Measurements from ENCODE around the gene TMEM214.
"Not testable (repeated sequence)": the region's sequence is repeated elsewhere in the genome, so short reads cannot be mapped to it uniquely, and the experiment has no call there.

Gene TMEM214

GRCh38 chr2:27070653-27071276 lies 38.0 kb downstream of the TMEM214 start:
- DNase-seq (ENCODE audit: low spot score), result no peak

DNA sequence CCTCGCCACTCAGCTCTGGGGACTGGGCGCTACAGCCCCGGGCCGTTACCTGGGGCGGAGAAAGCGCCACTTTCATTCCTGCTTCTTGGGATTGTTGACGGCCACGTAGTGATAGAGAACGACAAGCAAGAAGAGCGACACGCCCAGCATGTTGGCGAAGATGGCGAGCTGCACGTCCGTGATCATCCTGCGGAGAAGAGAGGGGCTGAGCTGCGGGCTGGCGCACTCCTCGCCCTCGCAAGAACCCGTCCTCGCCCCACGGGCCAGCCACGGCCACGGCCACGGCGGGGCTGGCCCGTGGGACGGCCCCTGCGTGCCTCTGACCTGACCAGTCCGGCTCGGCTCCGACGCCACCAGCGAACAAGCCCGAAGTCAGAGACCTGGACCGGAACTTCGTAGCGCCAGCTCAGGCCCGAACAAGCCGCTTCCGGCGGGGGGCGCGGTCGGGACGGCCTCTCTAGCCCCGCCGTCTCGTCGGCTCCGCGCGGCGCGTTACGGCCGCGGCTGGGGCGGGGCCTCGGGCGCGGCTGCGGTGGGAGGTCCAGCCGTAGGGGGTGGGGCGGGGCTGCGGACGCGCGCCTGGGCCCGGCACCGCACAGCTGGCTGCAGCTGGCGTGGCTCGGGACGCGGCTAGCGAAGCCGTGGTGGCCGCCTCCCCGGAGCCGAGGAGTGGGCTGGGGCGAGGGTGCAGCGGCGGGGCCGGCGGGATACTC lies 38.7 kb downstream of the TMEM214 start, which contains the start of gene OST4:
TSS of gene OST4 (minus strand) at position 378 of the 713 bp plus-strand sequence.
- DNase-seq (ENCODE audit: low spot score), result peak; percentile 92

DNA sequence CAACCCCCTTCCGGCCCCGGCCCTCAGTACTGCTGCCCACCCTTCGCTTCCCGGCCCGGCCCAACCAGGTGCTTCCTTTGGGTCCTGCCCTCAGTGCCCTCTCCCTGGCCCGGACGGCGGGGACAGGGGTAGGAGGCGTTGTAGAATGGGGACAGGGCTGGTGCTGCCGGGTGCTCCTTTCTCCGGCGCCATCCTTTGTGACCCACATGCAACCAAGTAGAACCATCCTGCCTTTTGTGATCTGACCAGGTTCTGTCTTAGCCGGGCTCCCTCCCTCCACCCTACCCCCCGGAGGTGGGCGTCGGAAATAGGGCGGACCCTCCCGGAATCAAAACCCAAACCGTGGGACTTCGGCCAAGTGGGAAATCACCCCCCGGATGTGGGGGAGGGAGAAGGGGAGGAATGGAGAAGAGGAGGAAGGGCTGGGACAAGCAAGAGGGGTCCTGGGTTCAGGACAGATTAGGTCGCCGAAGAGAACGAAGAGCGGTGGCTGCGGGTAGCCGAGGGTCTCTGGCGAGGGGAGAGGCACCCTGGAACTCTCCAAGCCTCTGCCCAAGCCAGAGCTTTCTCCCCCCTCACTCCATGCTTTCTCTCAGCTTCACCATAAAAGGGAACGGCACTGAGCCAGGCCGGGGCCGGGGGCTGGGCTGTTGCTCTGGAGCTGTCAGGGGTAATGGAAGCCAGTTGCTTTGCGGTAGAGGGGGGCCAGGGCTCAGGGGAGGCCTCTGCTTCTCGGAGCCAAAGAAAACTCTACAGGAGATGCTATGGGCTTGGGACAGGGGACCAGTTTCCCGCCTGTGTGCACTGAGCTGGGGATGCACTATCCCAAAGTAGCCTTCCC lies 39.4 kb downstream of the TMEM214 start:
- peak; percentile 20 for DNase-seq (ENCODE audit: low spot score)

GRCh38 chr2:27072920-27073319 lies 40.2 kb downstream of the TMEM214 start:
- DNase-seq (ENCODE audit: low spot score), result peak; percentile 11

DNA sequence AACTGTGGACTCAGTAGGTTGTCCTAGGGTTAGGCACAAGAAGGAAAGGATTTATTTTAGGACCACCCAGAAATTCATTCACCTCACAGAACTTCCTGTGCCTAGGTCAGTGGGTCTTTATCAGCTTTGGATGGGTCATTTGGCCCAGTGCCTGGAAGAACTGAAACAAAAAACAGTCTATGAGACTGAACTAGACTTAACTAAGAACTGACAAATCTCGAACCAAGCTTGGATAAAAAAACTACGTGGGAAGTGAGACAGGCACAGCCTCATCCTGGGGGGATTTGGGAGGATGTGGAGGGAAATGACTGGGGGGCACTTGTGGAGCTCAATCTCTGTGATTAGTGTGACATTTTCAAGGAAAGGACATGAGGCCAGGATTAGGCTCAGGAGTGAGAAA lies 41.0 kb downstream of the TMEM214 start:
- DNase-seq (ENCODE audit: low spot score), result no peak

DNA sequence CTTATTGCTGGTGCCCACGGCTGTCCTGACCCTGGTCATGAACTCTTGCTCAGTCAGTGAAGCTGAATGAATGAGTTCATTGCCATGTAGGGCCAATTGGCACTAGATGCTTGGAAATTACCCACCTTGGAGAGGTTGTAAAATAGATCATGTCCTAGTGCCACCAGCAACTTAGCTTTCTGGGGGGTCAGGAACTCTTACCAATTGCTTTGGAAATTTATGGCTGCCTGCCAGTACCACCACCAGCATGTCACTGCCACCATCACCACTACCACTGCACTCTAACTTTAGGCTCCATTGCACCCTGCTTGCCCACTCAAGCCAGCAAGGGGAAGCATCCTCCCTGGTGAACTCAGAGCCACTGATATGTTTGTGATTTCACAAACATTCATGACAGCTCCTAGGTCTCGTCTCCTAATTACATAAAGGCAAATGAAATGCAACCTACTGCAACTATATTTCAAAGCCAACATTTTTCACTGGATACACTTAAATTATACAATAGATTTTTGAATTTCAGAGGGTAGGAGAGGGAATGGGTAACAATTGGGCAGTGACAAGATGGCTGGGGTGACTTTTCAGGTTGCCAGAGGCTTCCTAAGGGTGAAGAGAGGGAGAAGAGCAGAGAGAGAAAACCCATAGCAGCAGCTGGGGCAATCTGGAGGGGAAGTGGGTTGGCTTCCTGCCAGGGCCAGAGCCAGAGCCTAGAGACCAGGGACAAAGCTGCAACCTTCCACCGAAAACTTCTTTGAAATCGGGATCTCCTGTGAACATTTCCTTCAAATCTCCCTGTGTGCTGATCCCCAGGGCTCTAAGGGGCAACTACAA lies 42.2 kb downstream of the TMEM214 start:
- no peak for DNase-seq (ENCODE audit: low spot score)

DNA sequence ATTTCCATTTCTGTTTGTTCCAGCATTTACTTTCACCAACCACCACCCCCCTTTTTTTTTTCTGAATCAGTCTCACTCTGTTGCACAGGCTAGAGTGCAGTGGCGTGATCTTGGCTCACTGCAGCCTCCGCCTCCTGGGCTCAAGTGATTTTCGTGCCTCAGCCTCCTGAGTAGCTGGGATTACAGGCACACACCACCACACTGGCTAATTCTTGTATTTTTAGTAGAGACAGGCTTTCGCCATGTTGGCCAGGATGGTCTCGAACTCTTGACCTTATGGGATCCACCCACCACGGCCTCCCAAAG lies 42.8 kb downstream of the TMEM214 start:
- DNase-seq (ENCODE audit: low spot score), result not testable (repeated sequence)

DNA sequence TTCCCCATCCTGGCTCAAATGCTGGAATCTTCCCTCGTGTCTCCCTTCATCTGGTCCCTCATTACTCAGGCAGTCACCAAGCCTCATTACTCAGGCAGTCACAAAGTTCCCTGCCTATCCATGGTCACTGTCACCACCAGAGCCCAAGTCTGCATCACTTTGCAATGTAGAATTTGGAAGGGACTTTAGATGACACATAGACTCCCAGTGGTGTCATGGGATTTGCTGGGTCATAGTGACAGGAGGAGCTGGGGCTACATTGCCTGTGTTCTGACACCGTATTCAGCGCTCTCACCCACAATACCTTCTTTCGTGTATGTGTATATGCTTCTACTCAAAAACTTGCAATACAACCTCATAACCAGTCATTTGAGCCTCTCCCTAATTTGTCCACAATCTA lies 43.6 kb downstream of the TMEM214 start:
- no peak for DNase-seq (ENCODE audit: low spot score)

DNA sequence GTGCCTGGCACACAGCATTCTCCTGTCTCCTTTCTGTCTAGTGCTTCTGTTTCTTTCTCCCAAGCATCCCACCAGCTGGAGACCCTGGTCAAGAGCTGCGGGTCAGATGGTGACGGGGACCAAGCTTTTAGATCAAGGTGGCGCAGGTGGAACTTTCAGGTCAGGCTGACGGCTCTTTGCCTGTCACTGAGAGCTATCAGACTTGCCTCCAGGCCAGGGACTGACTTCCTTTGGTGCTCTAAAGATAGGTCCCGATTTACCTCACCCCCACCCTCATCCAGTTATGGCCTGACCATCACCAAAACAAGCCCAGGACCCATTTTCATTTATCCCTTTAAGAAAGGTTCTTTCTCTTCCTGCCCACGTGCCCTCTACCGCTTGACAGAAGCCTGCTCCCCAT lies 44.5 kb downstream of the TMEM214 start:
- DNase-seq (ENCODE audit: low spot score), result no peak

- no peak for DNase-seq (ENCODE audit: low spot score)
Observed at GRCh38 chr2:27078267-27079194, 45.8 kb downstream of the TMEM214 start, which contains the start of gene EMILIN1. TSS of gene EMILIN1 (plus strand) at chr2:27078615. CDS start at chr2:27079066, 451 bp downstream.

DNA sequence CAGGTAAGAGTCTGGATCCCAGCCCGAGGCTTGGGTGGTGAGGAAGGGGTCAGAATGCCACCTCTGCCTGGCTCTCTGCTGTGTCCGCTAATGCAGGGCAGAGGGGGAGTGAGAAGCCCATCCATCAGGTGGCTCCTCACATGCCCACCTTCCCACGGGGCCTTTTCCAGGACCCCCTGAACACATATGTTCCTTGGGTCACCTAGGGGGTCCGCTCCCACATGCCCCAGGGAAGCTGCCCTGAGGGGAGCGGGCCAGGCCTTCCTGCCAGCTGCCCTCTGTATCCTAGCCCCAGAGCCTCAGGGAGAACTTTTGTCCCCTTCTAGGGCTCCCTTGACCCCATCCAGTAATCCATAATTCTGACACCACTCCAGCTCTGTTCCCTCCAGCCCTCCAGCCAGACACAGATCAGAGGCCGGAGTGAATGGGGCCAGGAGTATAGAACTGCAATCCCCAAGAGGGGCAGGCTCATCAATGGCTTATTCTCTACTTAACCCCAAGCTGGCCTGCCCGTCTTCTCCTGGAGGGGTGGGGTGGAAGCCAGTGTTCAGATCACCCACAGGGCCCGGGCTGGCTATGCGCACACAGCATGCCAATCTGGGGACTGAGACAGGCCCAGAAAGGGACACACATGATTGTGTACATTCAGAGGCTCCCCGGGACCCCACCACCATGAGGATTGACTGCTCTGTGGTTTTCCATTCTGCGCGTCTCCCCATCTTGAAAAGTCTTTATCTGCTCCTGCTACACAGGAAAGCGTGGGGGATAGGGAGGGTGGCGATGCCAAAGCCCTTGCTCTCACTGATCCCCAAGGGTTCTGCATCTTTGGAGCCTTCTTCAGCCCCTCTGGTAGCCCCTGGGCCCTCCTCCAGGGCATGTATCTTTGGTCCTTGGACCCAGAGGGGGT lies 46.7 kb downstream of the TMEM214 start:
- no peak for DNase-seq (ENCODE audit: low spot score)

DNA sequence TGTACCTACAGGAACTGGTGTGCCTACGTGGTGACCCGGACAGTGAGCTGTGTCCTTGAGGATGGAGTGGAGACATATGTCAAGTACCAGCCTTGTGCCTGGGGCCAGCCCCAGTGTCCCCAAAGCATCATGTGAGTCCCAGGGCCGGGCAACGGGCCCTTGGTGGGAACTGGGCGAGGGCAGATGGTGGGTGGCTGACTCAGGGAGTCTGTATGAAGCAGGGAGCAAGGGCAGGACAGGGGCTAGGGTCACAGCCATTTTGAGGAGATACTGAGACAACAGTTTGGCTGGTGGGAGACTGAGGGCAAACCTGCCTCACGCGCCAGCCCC lies 47.3 kb downstream of the TMEM214 start:
- DNase-seq (ENCODE audit: low spot score), result no peak

- no peak for DNase-seq (ENCODE audit: low spot score)
Observed at GRCh38 chr2:27080603-27080936, 47.8 kb downstream of the TMEM214 start.

DNA sequence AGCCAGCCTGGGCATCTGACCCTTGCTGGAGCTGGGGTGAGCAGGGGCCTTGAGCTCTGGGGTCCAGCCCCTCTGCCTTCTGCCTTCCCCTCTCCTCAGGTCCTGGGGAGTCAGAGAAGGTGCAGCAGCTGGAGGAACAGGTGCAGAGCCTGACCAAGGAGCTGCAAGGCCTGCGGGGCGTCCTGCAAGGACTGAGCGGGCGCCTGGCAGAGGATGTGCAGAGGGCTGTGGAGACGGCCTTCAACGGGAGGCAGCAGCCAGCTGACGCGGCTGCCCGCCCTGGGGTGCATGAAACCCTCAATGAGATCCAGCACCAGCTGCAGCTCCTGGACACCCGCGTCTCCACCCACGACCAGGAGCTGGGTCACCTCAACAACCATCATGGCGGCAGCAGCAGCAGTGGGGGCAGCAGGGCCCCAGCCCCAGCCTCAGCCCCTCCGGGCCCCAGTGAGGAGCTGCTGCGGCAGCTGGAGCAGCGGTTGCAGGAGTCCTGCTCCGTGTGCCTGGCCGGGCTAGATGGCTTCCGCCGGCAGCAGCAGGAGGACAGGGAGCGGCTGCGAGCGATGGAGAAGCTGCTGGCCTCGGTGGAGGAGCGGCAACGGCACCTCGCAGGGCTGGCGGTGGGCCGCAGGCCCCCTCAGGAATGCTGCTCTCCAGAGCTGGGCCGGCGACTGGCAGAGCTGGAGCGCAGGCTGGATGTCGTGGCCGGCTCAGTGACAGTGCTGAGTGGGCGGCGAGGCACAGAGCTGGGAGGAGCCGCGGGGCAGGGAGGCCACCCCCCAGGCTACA lies 49.4 kb downstream of the TMEM214 start:
- no peak for DNase-seq (ENCODE audit: low spot score)

- DNase-seq (ENCODE audit: low spot score), result no peak
Observed at GRCh38 chr2:27082773-27083409, 50.1 kb downstream of the TMEM214 start.

DNA sequence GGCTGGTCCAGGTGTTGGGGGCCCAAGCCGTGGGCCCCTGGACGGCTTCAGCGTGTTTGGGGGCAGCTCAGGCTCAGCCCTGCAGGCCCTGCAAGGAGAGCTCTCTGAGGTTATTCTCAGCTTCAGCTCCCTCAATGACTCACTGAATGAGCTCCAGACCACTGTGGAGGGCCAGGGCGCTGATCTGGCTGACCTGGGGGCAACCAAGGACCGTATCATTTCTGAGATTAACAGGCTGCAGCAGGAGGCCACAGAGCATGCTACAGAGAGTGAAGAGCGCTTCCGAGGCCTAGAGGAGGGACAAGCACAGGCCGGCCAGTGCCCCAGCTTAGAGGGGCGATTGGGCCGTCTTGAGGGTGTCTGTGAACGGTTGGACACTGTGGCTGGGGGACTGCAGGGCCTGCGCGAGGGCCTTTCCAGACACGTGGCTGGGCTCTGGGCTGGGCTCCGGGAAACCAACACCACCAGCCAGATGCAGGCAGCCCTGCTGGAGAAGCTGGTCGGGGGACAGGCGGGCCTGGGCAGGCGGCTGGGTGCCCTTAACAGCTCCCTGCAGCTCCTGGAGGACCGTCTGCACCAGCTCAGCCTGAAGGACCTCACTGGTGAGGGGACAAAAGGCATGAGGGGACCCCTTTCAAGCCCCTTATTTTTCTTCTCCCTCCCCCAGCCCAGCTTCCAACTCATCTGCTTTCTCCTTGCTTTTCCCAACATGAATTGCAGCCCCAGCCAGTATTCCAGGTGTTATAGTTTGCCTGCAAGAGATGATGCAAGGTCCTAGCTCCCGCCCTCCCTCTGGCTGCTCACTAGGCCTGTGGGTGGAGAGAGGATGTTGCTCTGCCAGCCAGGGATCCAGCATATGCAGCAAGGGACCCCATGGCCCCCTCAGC lies 50.9 kb downstream of the TMEM214 start:
- DNase-seq (ENCODE audit: low spot score), result no peak

- no peak for DNase-seq (ENCODE audit: low spot score)
Observed at GRCh38 chr2:27084297-27085061, 51.7 kb downstream of the TMEM214 start.
